ENCODE measurements around the gene CABP2. TPM values are rescaled to one million over a fixed set of nuclear protein-coding genes. Genes with fewer than 3 reads are reported as not detected.

Gene CABP2
- total RNA-seq, 1 experiment from 2014 or later, result not detected

DNA sequence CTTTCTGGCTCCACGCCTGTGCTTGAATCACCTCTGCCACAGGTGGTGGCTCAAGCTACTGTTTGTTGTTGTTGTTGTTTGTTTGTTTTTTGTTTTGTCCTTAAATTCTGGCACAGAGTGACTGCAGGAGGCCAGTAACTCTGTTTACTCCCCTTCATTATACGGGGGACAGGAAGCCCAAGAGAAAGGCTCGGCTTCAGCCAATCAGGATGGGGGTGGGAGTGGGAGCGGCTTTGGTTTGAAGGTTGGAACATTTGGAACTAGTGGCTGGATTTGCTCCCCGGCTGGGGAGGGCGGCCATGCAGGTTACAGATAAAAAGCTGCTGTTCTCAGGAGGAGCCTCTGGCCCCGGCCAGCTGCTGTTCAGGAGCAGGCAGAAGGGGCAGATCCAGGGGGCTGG, 19.7 kb upstream of the CABP2 start:
- in situ Hi-C loops (cut with HindIII; ENCODE audit: low pct_unique_long_range_greater_than_20kb, low sequenced_read_pairs), result no loop called here
- no peak for DNase-seq (ENCODE audit: low read depth)

DNA sequence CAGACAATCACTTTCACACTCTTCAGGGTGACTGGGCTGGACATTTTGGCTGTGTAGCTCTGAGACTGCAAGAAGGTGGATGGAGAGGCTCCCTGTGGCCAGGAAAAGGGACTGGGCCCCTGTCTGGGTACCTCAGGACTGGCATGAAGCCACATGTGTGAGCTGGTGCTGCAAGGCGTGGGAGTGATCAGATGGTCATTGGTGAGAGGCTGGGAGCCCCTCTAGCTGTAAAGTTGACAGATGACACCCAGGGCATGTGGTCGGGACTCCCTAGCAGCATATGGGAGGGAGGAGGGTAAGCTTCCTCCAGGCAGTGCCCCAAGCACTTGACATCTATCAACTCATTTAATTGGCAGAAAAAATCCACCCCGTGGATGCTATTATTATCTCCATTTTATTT, 18.9 kb upstream of the CABP2 start:
- in situ Hi-C loops (cut with HindIII; ENCODE audit: low pct_unique_long_range_greater_than_20kb, low sequenced_read_pairs), result no loop called here
- no peak for DNase-seq (ENCODE audit: low read depth)

DNA sequence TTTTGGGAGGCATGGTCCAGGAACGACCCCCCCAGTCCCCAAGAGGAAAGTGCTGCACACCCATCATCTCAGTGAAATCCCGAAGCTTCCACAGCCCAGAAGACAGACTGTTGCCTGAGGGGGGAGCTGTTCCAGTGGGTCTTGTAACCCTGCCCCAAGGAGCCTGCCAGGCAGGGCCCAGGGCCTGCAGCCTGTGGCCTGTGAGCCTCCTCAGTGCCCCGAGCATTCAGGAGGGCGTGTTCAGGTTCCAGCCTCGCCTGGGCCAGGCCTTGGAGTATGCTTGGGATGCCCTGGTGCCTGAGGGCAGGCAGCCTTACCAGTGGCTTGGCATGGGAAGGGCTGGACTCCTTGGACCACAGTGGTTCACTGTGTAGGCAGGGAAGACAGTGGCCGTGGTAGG, 18.0 kb upstream of the CABP2 start:
- DNase-seq (ENCODE audit: low read depth), result no peak
- in situ Hi-C loops (cut with HindIII; ENCODE audit: low pct_unique_long_range_greater_than_20kb, low sequenced_read_pairs), result no loop called here

DNA sequence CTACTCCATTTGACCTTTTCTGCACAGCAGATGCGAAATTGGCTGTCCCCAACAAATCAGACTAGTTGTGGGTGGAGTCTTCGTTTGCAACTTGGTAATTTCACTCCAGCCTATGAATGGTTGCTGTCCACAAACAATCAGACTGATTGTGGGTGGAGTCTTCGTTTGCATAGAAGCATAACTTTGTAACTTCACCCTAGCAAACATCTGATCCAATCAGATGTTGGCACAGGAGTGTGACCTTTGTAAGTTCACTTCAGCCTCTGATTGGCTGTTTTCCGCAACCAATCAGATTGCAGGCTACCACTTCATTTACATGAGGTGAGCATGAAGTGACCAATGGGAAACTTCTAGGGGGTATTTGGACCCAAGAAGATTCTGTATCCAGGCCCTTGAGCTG, 16.3 kb upstream of the CABP2 start:
- DNase-seq (ENCODE audit: low read depth), result no peak
- in situ Hi-C loops (cut with HindIII; ENCODE audit: low pct_unique_long_range_greater_than_20kb, low sequenced_read_pairs), result no loop called here

- in situ Hi-C loops (cut with HindIII; ENCODE audit: low pct_unique_long_range_greater_than_20kb, low sequenced_read_pairs), result no loop called here
- no peak for DNase-seq (ENCODE audit: low read depth)
These were observed 15.7 kb upstream of the CABP2 start for GRCh38 chr11:67538823-67539505.

DNA sequence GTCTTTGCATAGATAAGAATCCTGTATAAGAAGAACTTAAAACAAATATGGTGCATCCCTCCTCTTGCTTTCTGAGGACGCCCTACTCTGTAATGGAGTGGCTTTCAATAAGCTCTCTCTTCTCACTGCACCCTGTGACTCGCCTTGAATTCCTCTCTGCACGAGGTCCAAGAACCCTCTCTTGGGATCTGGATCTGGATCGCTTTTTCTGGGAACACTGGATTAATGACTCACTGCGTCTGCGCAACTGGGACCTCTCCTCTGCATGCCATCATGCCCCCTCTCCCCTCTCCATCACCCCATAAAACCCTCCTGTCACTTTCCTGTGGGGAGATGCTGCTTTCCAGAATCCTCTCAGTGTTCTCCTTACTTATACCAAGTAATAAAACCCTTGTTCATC, 15.1 kb upstream of the CABP2 start:
- in situ Hi-C loops (cut with HindIII; ENCODE audit: low pct_unique_long_range_greater_than_20kb, low sequenced_read_pairs), result no loop called here
- DNase-seq (ENCODE audit: low read depth), result no peak

- in situ Hi-C loops (cut with HindIII; ENCODE audit: low pct_unique_long_range_greater_than_20kb, low sequenced_read_pairs), result no loop called here
- DNase-seq (ENCODE audit: low read depth), result no peak
These were observed 12.3 kb upstream of the CABP2 start for GRCh38 chr11:67535561-67535960.

- DNase-seq (ENCODE audit: low read depth), result peak; percentile 16
- in situ Hi-C loops (cut with HindIII; ENCODE audit: low pct_unique_long_range_greater_than_20kb, low sequenced_read_pairs), result no loop called here
These were observed 10.9 kb upstream of the CABP2 start for GRCh38 chr11:67534070-67534679.

- DNase-seq (ENCODE audit: low read depth), result no peak
- in situ Hi-C loops (cut with HindIII; ENCODE audit: low pct_unique_long_range_greater_than_20kb, low sequenced_read_pairs), result no loop called here
These were observed 9.6 kb upstream of the CABP2 start for GRCh38 chr11:67532889-67533288.

- DNase-seq (ENCODE audit: low read depth), result no peak
- in situ Hi-C loops (cut with HindIII; ENCODE audit: low pct_unique_long_range_greater_than_20kb, low sequenced_read_pairs), result no loop called here
These were observed 7.0 kb upstream of the CABP2 start for GRCh38 chr11:67530282-67530592.

DNA sequence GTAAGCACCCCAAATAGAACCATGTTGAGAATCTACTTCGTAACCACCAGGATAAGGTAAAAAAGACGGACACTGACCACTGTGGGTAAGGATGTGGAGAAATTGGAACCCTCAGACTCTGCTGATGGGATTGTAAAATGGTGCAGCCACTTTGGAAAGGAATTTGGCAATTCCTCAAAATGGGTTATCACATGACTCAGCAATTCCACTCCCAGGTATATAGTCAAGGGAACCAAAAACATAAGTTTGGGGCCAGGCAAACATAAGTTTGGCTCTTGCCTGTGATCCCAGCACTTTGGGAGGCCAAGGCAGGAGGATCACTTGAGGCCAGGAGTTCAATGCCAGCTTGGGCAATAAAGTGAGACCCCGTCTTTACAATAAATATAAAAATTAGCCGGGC, 5.1 kb upstream of the CABP2 start:
- in situ Hi-C loops (cut with HindIII; ENCODE audit: low pct_unique_long_range_greater_than_20kb, low sequenced_read_pairs), result no loop called here

DNA sequence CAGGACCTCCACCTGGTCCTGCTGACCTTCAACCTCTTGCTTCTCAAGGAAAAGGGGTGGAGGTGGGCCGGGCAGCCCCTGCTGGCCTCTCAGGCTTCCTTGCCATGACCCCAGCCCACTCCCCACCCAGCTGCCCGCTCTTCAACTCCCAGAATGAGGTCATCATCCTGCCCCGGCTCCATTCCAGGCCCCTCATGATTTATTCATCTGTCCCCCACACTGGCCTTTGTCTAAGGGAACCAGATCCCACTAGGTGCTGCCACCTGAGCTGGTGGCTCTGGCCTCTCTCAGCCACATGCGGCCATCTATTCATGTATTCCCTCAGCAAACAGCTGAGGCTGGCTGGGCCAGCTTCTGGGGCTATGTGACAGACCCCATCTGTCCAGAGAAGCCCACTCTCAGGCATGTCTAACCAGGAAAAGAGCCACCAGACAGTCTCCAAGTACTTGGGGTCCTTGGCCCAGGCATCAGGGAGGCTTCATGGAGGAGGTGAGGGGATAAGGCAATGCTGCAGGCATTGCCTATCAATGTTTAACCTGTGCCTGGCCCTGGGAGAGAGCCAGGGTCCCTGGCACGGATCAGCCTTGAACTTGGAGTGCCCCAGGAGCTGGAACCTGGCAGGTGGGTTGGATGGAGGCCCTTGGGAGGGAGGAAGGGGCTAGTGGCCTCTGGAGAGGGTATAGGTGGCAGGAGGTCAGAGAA, 2.2 kb upstream of the CABP2 start:
- no peak for DNase-seq (ENCODE audit: low read depth)
- in situ Hi-C loops (cut with HindIII; ENCODE audit: low pct_unique_long_range_greater_than_20kb, low sequenced_read_pairs), result no loop called here

More for the DNA sequence above, 5.1 kb upstream of the CABP2 start:
- DNase-seq (ENCODE audit: low read depth), result no peak

DNA sequence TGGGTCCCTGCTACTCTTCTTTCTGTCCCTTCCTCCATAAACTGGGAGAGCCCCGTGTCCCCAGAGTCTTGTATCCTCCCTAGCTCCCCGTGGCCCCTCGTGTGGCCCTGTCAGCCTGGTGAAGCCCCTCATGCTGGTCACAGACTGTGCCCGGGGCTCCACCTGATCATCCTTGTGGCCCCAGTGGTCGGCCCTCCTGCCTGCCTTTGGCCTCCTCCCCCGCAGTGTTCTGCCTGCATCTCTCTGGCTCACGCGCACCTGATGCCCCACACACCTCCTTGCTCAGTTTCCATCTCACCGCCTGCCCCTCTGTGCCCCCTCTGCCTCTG, 1.2 kb upstream of the CABP2 start:
- no peak for DNase-seq (ENCODE audit: low read depth)
- in situ Hi-C loops (cut with HindIII; ENCODE audit: low pct_unique_long_range_greater_than_20kb, low sequenced_read_pairs), result no loop called here

GRCh38 chr11:67523556-67524479, 572 bp upstream of the CABP2 start:
- no peak for DNase-seq (ENCODE audit: low read depth)
- in situ Hi-C loops (cut with HindIII; ENCODE audit: low pct_unique_long_range_greater_than_20kb, low sequenced_read_pairs), result no loop called here

DNA sequence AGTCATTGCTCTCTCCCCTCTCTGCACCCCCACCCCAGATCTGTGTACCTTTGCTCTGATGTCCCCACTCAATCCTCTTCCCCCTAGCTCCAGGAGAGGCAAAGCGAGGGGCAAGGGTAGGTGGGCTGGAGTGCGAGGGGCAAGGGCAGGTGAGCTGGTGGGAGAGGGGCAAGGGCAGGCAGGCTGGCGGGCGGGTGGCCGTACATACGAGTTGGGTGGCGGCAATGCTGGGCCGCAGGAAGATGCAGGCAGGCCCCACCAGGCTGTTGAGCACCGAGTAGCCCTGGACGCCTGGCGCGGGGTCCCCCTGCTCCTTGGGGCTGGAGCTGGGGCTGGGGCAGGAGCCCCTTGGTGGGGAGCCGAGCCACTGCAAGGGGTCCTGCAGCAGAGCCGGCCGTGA, 908 bp downstream of the CABP2 start:
- DNase-seq (ENCODE audit: low read depth), result no peak
- in situ Hi-C loops (cut with HindIII; ENCODE audit: low pct_unique_long_range_greater_than_20kb, low sequenced_read_pairs), result no loop called here

DNA sequence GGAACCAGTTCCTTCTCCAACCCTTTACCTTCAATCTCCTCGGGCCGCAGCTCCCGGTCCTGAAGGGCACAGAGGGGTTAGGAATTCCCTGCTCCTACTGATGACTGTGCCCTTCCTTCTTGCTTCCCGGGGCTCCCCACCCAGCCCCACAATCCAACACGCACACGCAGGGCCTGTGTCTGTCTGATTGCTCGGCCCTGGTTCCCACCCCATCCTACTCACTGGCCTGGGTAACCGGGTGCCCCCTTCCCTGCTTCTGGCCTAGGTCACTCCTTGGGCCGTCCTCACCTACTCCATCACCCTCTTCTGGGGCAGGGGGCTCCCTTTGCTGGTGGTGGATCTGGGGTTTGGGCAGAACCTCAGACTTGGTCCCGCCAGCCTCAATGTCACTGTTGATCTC, 1.3 kb downstream of the CABP2 start:
- no peak for DNase-seq (ENCODE audit: low read depth)
- in situ Hi-C loops (cut with HindIII; ENCODE audit: low pct_unique_long_range_greater_than_20kb, low sequenced_read_pairs), result no loop called here

GRCh38 chr11:67520856-67521824, 2.1 kb downstream of the CABP2 start:
- in situ Hi-C loops (cut with HindIII; ENCODE audit: low pct_unique_long_range_greater_than_20kb, low sequenced_read_pairs), result no loop called here
- DNase-seq (ENCODE audit: low read depth), result no peak

DNA sequence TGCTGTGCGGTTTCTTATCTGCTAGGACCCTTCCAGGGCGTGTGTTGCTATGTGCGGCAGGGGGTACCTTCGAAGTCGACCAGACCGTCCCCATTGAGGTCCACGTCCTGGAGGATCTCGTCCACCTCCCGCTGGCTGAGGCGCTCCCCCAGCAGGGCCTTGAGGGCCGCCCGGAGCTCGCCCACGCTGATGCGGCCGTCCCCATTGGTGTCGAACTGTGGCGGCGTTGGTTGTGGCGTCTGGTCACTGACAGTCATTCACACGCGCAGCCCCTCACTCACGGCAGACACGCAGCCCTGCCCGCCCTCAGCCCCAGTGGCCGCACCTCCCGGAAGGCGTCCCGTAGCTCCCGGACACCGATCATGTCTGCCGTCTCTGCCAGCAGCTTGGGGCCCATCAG, 3.5 kb downstream of the CABP2 start:
- DNase-seq (ENCODE audit: low read depth), result no peak
- in situ Hi-C loops (cut with HindIII; ENCODE audit: low pct_unique_long_range_greater_than_20kb, low sequenced_read_pairs), result no loop called here
